Panc1 (cell line): Measurements from ENCODE around the gene SH3PXD2B. TPM values are rescaled to one million over a fixed set of nuclear protein-coding genes. Genes with fewer than 3 reads are reported as not detected.

Experiments
- ATAC-seq: fragments of 200-7000 bp; cut with Tn5 transposase; 2 replicates; pipeline ENCODE4 v1.9.1; 2020; ENCODE audit warnings: mild to moderate bottlenecking, moderate library complexity
- BruUV-seq: library from RNA; stranded (reverse); fragments of 400-500 nt; replicated peaks from 2 replicates; lab custom pipeline; 2021; lab: Mats Ljungman, UMichigan
- CTCF ChIA-PET: fragments of 300-600 bp; sonication (Branson Sonifier 250); formaldehyde crosslinking; loops from one replicate; lab custom pipeline; 2022; ENCODE audit warnings: antibody characterized with exemption; lab: Charles Lee
- POLR2A ChIA-PET: fragments of 300-600 bp; sonication (Branson Sonifier 250); formaldehyde crosslinking; loops from one replicate; lab custom pipeline; 2022; ENCODE audit warnings: antibody characterized with exemption; lab: Charles Lee
- DNase-seq: peaks from one replicate; pipeline ENCODE4 v3.0.0-alpha.2; 2010; ENCODE audit warnings: low read depth, low spot score
- H3K27ac ChIP-seq: 2 replicates; pipeline ENCODE4 v1.5.1; 2011; ENCODE audit warnings: mild to moderate bottlenecking, low read length, inconsistent platforms
- H3K27me3 ChIP-seq: fragments of 200-500 bp; sonication (Bioruptor generic); 2 replicates; pipeline ENCODE4 v1.6.0; 2014; ENCODE audit warnings: low read length, inconsistent platforms; ENCODE audit not compliant: control insufficient read depth, insufficient read depth
- H3K36me3 ChIP-seq: fragments of 200-500 bp; sonication (Bioruptor generic); 2 replicates; pipeline ENCODE4 v1.5.1; 2014; ENCODE audit warnings: inconsistent platforms, mild to moderate bottlenecking, low read length, moderate library complexity; ENCODE audit not compliant: control insufficient read depth, insufficient read depth
- H3K4me1 ChIP-seq: 2 replicates; pipeline ENCODE4 v1.5.1; 2011; ENCODE audit warnings: inconsistent platforms, mild to moderate bottlenecking, low read length, moderate library complexity; ENCODE audit not compliant: control insufficient read depth, insufficient read depth
- H3K4me3 ChIP-seq, 2 experiments: 2 replicates each; pipeline ENCODE4 v1.5.1; 2011 to 2012; ENCODE audit warnings: low read depth in 2 of 2, low read length in 2 of 2, mild to moderate bottlenecking in 2 of 2, inconsistent platforms in 1 of 2, moderate library complexity in 1 of 2
- H3K9me3 ChIP-seq: fragments of 200-500 bp; sonication (Bioruptor generic); 2 replicates; pipeline ENCODE4 v1.5.1; 2014; ENCODE audit warnings: low read depth, mild to moderate bottlenecking, inconsistent platforms, low read length, moderate library complexity; ENCODE audit not compliant: control insufficient read depth, insufficient read depth
- CTCF ChIP-seq: fragments of 450-650 bp; IDR thresholded peaks from 2 replicates; pipeline ENCODE4 v1.5.1; 2017; ENCODE audit warnings: mild to moderate bottlenecking
- POLR2AphosphoS5 ChIP-seq: IDR thresholded peaks from 2 replicates; pipeline ENCODE4 v1.6.1; 2012; ENCODE audit warnings: mild to moderate bottlenecking, low read depth, low read length, moderate library complexity
- REST ChIP-seq, 2 experiments: IDR thresholded peaks; 2 replicates each; pipeline ENCODE4 v1.6.1; 2011 to 2012; ENCODE audit warnings: low read depth in 2 of 2, control low read depth in 1 of 2, low read length in 1 of 2, mild to moderate bottlenecking in 1 of 2, moderate library complexity in 1 of 2; ENCODE audit not compliant: insufficient read depth in 1 of 2
- SIN3A ChIP-seq: IDR thresholded peaks from 2 replicates; pipeline ENCODE4 v1.6.1; 2012; ENCODE audit warnings: low read depth, mild to moderate bottlenecking, low read length, moderate library complexity, borderline replicate concordance; ENCODE audit not compliant: insufficient read depth
- TCF7L2 ChIP-seq: IDR thresholded peaks from 2 replicates; pipeline ENCODE4 v1.6.1; 2011; ENCODE audit warnings: mild to moderate bottlenecking, low read depth, low read length, inconsistent platforms
- in situ Hi-C: cut with HindIII; loops from 2 replicates; pipeline ENCODE4 v1.10.0; 2016; ENCODE audit warnings: low sequenced_read_pairs, low pct_unique_long_range_greater_than_20kb
- intact Hi-C: fragments of 100-400 bp; cut with micrococcal nuclease; formaldehyde crosslinking; loops from one replicate; pipeline ENCODE4 v1.10.0; 2022; ENCODE audit not compliant: unreplicated experiment
- total RNA-seq: library from RNA; stranded (reverse); gene quantifications from one replicate; pipeline ENCODE4 v1.2.1, GENCODE V29; 2021; ENCODE audit not compliant: unreplicated experiment

Gene SH3PXD2B
- total RNA-seq, 1 experiment from 2014 or later = 39.7 TPM

- no peaks in the 10 kb centered on the region for H3K27me3 ChIP-seq
- peaks cover 61% of the 10 kb centered on the region for H3K4me1 ChIP-seq
- ChIA-PET POLR2A (no interaction called here), CTCF (no interaction called here)
- DNase-seq = no peak
- H3K4me3 ChIP-seq = no peak overlapping the region
- ATAC-seq = no peak
- no peaks in the 10 kb centered on the region for H3K9me3 ChIP-seq
- no peaks in the 10 kb centered on the region; the same call in 1 of the 2 replicates for H3K36me3 ChIP-seq
- no peak overlapping the region for H3K27ac ChIP-seq
- in situ Hi-C loops (no loop called here), intact Hi-C loops (no loop called here)
- no TSS peak for BruUV-seq
- no peak for TF ChIP-seq REST (IDR thresholded peaks at IDR 0.05; ENCODE audit: insufficient read depth in 1 of 2, low read depth in 2 of 2, low read length in 1 of 2)
- no peak for TF ChIP-seq POLR2AphosphoS5
- TF ChIP-seq CTCF = no peak
- no peak for TF ChIP-seq TCF7L2
- no peak for TF ChIP-seq SIN3A
Observed at GRCh38 chr5:172448999-172449398, 5.3 kb downstream of the SH3PXD2B start.

GRCh38 chr5:172447646-172448365, 6.5 kb downstream of the SH3PXD2B start:
- ATAC-seq = no peak
- DNase-seq = no peak
- H3K4me3 ChIP-seq = no peak overlapping the region
- H3K4me1 ChIP-seq = peaks cover 72% of the 10 kb centered on the region
- intact Hi-C loops = no loop called here
- H3K27me3 ChIP-seq = no peaks in the 10 kb centered on the region
- ChIA-PET POLR2A (no interaction called here), CTCF (no interaction called here)
- in situ Hi-C loops = no loop called here
- BruUV-seq = no TSS peak
- no peaks in the 10 kb centered on the region for H3K9me3 ChIP-seq
- no peaks in the 10 kb centered on the region for H3K36me3 ChIP-seq
- TF ChIP-seq REST (IDR thresholded peaks at IDR 0.05; ENCODE audit: insufficient read depth in 1 of 2, low read depth in 2 of 2, low read length in 1 of 2) (no peak), CTCF (no peak), TCF7L2 (no peak), SIN3A (no peak), POLR2AphosphoS5 (no peak)
- no peak overlapping the region for H3K27ac ChIP-seq
